Activated CD4-positive, alpha-beta T cell treated with anti-CD3 and anti-CD28 coated beads for 48 hours (primary cell): ENCODE data around the gene TBC1D4.
"Not testable (repeated sequence)": the region's sequence is repeated elsewhere in the genome, so short reads cannot be mapped to it uniquely, and the experiment has no call there.

Source experiments
- DNase-seq: peaks from one replicate; pipeline ENCODE4 v3.0.0-alpha.2; 2020

Gene TBC1D4

GRCh38 chr13:75256922-75257321, 225.0 kb downstream of the TBC1D4 start:
- DNase-seq: no peak

GRCh38 chr13:75255653-75256052, 226.3 kb downstream of the TBC1D4 start:
- DNase-seq: no peak

- no peak for DNase-seq
These were observed 226.8 kb downstream of the TBC1D4 start for GRCh38 chr13:75255147-75255546.

GRCh38 chr13:75251188-75251587, 230.8 kb downstream of the TBC1D4 start:
- DNase-seq: no peak

- no peak for DNase-seq
These were observed 231.3 kb downstream of the TBC1D4 start for GRCh38 chr13:75250526-75251178.

- not testable (repeated sequence) for DNase-seq
These were observed 236.4 kb downstream of the TBC1D4 start for GRCh38 chr13:75245578-75245977.

GRCh38 chr13:75240240-75240639, 241.7 kb downstream of the TBC1D4 start:
- DNase-seq: not testable (repeated sequence)

- DNase-seq: no peak
These were observed 245.2 kb downstream of the TBC1D4 start for GRCh38 chr13:75236774-75237173.
